Breast epithelium (tissue), 3 donors: ENCODE measurements around the gene TMEM50B.

Experiments used
- CTCF ChIP-seq, 3 donors: fragments of 450-650 bp; IDR thresholded peaks; one replicate each; pipeline ENCODE4 v1.5.1; 2016 to 2017; ENCODE audit warnings: antibody characterized with exemption in 3 of 3, mild to moderate bottlenecking in 3 of 3, moderate library complexity in 3 of 3
- POLR2A ChIP-seq: fragments of 450-650 bp; IDR thresholded peaks from one replicate; pipeline ENCODE4 v1.6.1; 2016; ENCODE audit warnings: antibody characterized with exemption, mild to moderate bottlenecking, moderate library complexity

- TF ChIP-seq CTCF (IDR thresholded peaks at IDR 0.05) = no peak
- TF ChIP-seq POLR2A = no peak
Measured at GRCh38 chr21:33512481-33512880, 32.7 kb upstream of the TMEM50B start.
